Smooth muscle cell (in vitro differentiated cells): ENCODE data around the gene ALG14. TPM values are rescaled to one million over a fixed set of nuclear protein-coding genes. Genes with fewer than 3 reads are reported as not detected.

Experiments
- DNase-seq: peaks from one replicate; lab custom pipeline; 2025; ENCODE audit not compliant: unreplicated experiment; lab: John Stamatoyannopoulos, UW
- H2AFZ ChIP-seq: fragments of 200-600 bp; sonication (generic); 2 replicates; pipeline ENCODE4 v1.6.0; 2016; ENCODE audit warnings: antibody characterized with exemption, low read depth, mild to moderate bottlenecking
- H3F3A ChIP-seq: fragments of 200-600 bp; sonication (generic); 2 replicates; pipeline ENCODE4 v1.6.0; 2017; ENCODE audit warnings: antibody characterized with exemption, low read depth
- H3K27ac ChIP-seq: fragments of 200-600 bp; sonication (generic); 2 replicates; pipeline ENCODE4 v1.5.1; 2016; ENCODE audit warnings: low read depth, mild to moderate bottlenecking
- H3K27me3 ChIP-seq: fragments of 200-600 bp; sonication (generic); 2 replicates; pipeline ENCODE4 v1.6.1; 2016; ENCODE audit warnings: low read depth, mild to moderate bottlenecking
- H3K36me3 ChIP-seq: fragments of 200-600 bp; sonication (generic); 2 replicates; pipeline ENCODE4 v1.5.1; 2016; ENCODE audit warnings: low read depth
- H3K4me1 ChIP-seq: fragments of 200-600 bp; sonication (generic); 2 replicates; pipeline ENCODE4 v1.5.1; 2016; ENCODE audit warnings: low read depth
- H3K4me2 ChIP-seq: fragments of 200-600 bp; sonication (generic); 2 replicates; pipeline ENCODE4 v1.6.0; 2016; ENCODE audit warnings: mild to moderate bottlenecking
- H3K4me3 ChIP-seq: fragments of 200-600 bp; sonication (generic); 2 replicates; pipeline ENCODE4 v1.5.1; 2016; ENCODE audit warnings: mild to moderate bottlenecking
- H3K79me2 ChIP-seq: fragments of 200-600 bp; sonication (generic); 2 replicates; pipeline ENCODE4 v1.6.0; 2016; ENCODE audit warnings: low read depth, mild to moderate bottlenecking
- H3K9ac ChIP-seq: fragments of 200-600 bp; sonication (generic); 2 replicates; pipeline ENCODE4 v1.6.0; 2016; ENCODE audit warnings: low read depth
- H3K9me3 ChIP-seq: fragments of 200-600 bp; sonication (generic); replicated peaks from 2 replicates; pipeline ENCODE4 v1.5.1; 2016; ENCODE audit warnings: low read depth
- H4K20me1 ChIP-seq: fragments of 200-600 bp; sonication (generic); 2 replicates; pipeline ENCODE4 v1.6.0; 2016; ENCODE audit warnings: low read depth
- WGBS: methylation state at CpG from one replicate; pipeline ENCODE4 v1.1.7; 2016; ENCODE audit warnings: low lambda C conversion rate; 5-methylcytosine and 5-hydroxymethylcytosine counted together
- polyA plus RNA-seq: library from polyadenylated mRNA; unstranded; fragments of >200 nt; fragmentation: Nextera tagmentation; extraction: Ambion mirVana; gene quantifications from 2 replicates; pipeline ENCODE4 v1.2.1, GENCODE V29; 2016
- total RNA-seq: library from RNA; depleted of rRNA; stranded (reverse); fragments of >200 nt; gene quantifications from 2 replicates; pipeline ENCODE4 v1.2.3, GENCODE V29; 2014
- TF ChIP-seq, protein P1 (sequence below): fragments of 200-600 bp; sonication (generic); IDR thresholded peaks from 2 replicates; pipeline ENCODE4 v1.5.1; 2017; ENCODE audit warnings: borderline replicate concordance, mild to moderate bottlenecking, antibody characterized with exemption; ENCODE audit not compliant: insufficient read depth, poor library complexity, severe bottlenecking

The ALG14 gene
- total and polyA plus RNA-seq, 2 experiments from 2014 or later = 2.4 to 5.5 TPM

DNA sequence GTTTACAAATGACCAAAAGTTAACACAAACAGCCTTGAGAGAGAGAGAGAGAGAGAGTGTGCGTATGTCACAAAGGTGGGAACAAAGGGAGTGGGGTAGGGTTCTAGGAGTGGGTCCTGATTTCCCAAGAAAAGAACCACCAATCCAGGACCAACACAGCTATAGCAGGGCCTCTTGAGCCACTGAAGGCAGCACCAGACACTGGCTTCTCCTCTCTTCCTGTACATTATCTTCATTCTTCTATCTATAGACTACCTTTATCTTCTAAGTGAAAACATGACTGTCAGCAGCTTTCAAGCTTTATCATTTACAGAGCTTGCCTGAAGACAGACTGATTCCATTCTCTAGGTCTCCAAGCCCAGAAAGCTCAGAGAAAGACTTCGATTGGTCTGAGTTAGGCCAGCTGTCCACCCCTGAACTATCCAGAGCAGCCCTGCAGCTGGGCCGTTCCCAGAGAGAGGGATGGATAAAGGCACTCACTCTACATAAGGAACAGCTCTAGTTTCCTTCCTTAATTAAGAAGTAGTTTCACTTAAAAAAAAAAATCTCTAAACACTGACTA, 11.2 kb downstream of the ALG14 start:
- Histone ChIP-seq H3F3A (no peaks in the 10 kb centered on the region), H3K4me3 (no peak overlapping the region), H3K9ac (no peak overlapping the region), H3K4me2 (no peak overlapping the region), H4K20me1 (no peaks in the 10 kb centered on the region), H3K36me3 (no peaks in the 10 kb centered on the region), H3K9me3 (no peaks in the 10 kb centered on the region), H3K27me3 (no peaks in the 10 kb centered on the region), H2AFZ (no peak overlapping the region), H3K79me2 (no peaks in the 10 kb centered on the region), H3K27ac (no peak overlapping the region), H3K4me1 (no peaks in the 10 kb centered on the region)
- WGBS = 42% methylated on average over 3 of the region's 3 CpGs
- DNase-seq = no peak
- TF ChIP-seq, protein P1, sequence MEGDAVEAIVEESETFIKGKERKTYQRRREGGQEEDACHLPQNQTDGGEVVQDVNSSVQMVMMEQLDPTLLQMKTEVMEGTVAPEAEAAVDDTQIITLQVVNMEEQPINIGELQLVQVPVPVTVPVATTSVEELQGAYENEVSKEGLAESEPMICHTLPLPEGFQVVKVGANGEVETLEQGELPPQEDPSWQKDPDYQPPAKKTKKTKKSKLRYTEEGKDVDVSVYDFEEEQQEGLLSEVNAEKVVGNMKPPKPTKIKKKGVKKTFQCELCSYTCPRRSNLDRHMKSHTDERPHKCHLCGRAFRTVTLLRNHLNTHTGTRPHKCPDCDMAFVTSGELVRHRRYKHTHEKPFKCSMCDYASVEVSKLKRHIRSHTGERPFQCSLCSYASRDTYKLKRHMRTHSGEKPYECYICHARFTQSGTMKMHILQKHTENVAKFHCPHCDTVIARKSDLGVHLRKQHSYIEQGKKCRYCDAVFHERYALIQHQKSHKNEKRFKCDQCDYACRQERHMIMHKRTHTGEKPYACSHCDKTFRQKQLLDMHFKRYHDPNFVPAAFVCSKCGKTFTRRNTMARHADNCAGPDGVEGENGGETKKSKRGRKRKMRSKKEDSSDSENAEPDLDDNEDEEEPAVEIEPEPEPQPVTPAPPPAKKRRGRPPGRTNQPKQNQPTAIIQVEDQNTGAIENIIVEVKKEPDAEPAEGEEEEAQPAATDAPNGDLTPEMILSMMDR = no peak

DNA sequence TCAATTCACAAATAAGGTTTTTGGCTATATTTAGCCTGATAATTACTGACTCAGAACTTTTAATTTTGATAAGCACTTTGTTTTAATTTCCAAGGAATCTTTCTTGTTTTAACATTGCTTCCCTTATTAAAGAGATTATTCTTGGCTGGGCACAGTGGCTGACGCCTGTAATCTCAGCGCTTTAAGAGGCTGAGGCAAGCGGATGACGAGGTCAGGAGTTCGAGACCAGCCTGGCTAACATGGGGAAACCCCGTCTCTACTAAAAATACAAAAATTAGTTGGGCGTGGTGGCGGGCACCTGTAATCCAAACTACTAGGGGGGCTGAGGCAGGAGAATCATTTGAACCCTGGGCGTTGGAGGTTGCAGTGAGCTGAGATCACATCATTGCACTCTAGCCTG, 13.8 kb downstream of the ALG14 start:
- TF ChIP-seq, protein P1 = no peak
- H3K27ac ChIP-seq = no peak overlapping the region
- no peaks in the 10 kb centered on the region for H3K27me3 ChIP-seq
- no peaks in the 10 kb centered on the region for H3F3A ChIP-seq
- no peak overlapping the region for H3K9ac ChIP-seq
- H3K36me3 ChIP-seq = no peaks in the 10 kb centered on the region
- H3K79me2 ChIP-seq = no peaks in the 10 kb centered on the region
- WGBS = 97% methylated on average over 9 of the region's 9 CpGs
- H4K20me1 ChIP-seq = no peaks in the 10 kb centered on the region
- H3K4me3 ChIP-seq = no peak overlapping the region
- no peaks in the 10 kb centered on the region for H3K4me1 ChIP-seq
- no peak overlapping the region for H3K4me2 ChIP-seq
- H2AFZ ChIP-seq = no peak overlapping the region
- no peaks in the 10 kb centered on the region for H3K9me3 ChIP-seq
- no peak for DNase-seq

- H4K20me1 ChIP-seq = no peaks in the 10 kb centered on the region
- H3K4me1 ChIP-seq = no peaks in the 10 kb centered on the region
- H3K9ac ChIP-seq = no peak overlapping the region
- no peaks in the 10 kb centered on the region for H3F3A ChIP-seq
- H3K4me3 ChIP-seq = no peak overlapping the region
- no peak overlapping the region for H2AFZ ChIP-seq
- no peak overlapping the region for H3K27ac ChIP-seq
- DNase-seq = no peak
- no peaks in the 10 kb centered on the region for H3K36me3 ChIP-seq
- WGBS = 96% methylated on average over 6 of the region's 6 CpGs
- no peak overlapping the region for H3K4me2 ChIP-seq
- no peaks in the 10 kb centered on the region for H3K79me2 ChIP-seq
- H3K9me3 ChIP-seq = no peaks in the 10 kb centered on the region
- no peaks in the 10 kb centered on the region for H3K27me3 ChIP-seq
- TF ChIP-seq, protein P1 = no peak
Measured at GRCh38 chr1:95057351-95057750, 15.4 kb downstream of the ALG14 start.

- H3K4me2 ChIP-seq = no peak overlapping the region
- H3F3A ChIP-seq = no peaks in the 10 kb centered on the region
- DNase-seq = no peak
- TF ChIP-seq, protein P1 = no peak
- WGBS = 96% methylated on average over 5 of the region's 5 CpGs
- H3K36me3 ChIP-seq = no peaks in the 10 kb centered on the region
- H3K27me3 ChIP-seq = no peaks in the 10 kb centered on the region
- H3K27ac ChIP-seq = no peak overlapping the region
- H4K20me1 ChIP-seq = no peaks in the 10 kb centered on the region
- H3K9ac ChIP-seq = no peak overlapping the region
- H3K9me3 ChIP-seq = no peaks in the 10 kb centered on the region
- H2AFZ ChIP-seq = no peak overlapping the region
- no peak overlapping the region for H3K4me3 ChIP-seq
- no peaks in the 10 kb centered on the region for H3K4me1 ChIP-seq
- H3K79me2 ChIP-seq = no peaks in the 10 kb centered on the region
Measured at GRCh38 chr1:95049935-95050334, 22.8 kb downstream of the ALG14 start.
